ENCODE data around the gene RABGAP1L.

DNA sequence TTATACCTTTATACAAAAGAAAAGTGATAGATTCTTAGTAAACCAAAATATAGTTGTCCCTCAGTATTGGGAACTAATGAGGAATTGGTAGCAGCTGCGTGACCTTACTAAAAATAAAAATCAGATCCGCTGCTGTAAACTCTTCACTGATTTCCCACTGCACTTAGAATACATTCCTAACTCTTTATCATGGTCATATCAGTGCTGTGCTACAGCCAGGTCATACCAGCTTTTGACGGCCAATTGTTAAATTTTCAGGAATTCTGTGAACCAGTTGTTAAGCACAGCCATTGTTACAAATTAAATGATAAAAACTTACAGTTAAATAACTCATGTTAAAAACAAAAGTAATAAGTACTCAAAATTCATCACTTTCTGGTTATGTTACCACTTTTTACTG lies 533.8 kb downstream of the RABGAP1L start:
- TF ChIP-seq POLR2AphosphoS5 (IDR thresholded peaks at IDR 0.05; ENCODE audit: insufficient read depth, low read depth, low read length), result no peak
- TF ChIP-seq, protein P1, sequence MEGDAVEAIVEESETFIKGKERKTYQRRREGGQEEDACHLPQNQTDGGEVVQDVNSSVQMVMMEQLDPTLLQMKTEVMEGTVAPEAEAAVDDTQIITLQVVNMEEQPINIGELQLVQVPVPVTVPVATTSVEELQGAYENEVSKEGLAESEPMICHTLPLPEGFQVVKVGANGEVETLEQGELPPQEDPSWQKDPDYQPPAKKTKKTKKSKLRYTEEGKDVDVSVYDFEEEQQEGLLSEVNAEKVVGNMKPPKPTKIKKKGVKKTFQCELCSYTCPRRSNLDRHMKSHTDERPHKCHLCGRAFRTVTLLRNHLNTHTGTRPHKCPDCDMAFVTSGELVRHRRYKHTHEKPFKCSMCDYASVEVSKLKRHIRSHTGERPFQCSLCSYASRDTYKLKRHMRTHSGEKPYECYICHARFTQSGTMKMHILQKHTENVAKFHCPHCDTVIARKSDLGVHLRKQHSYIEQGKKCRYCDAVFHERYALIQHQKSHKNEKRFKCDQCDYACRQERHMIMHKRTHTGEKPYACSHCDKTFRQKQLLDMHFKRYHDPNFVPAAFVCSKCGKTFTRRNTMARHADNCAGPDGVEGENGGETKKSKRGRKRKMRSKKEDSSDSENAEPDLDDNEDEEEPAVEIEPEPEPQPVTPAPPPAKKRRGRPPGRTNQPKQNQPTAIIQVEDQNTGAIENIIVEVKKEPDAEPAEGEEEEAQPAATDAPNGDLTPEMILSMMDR (IDR thresholded peaks at IDR 0.05; ENCODE audit: extremely low read depth in 1 of 2, insufficient read depth in 1 of 2, low read depth in 1 of 2, low read length in 2 of 2), result no peak
- TF ChIP-seq POLR2A (IDR thresholded peaks at IDR 0.05; ENCODE audit: low read depth, low read length), result no peak
- TF ChIP-seq EZH2 (IDR thresholded peaks at IDR 0.05; ENCODE audit: borderline replicate concordance, low read depth, low read length, severe bottlenecking), result no peak
- TF ChIP-seq, protein P2, sequence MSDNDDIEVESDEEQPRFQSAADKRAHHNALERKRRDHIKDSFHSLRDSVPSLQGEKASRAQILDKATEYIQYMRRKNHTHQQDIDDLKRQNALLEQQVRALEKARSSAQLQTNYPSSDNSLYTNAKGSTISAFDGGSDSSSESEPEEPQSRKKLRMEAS (IDR thresholded peaks at IDR 0.05; ENCODE audit: insufficient read depth, insufficient read length), result no peak
- TF ChIP-seq MYC (IDR thresholded peaks at IDR 0.05; ENCODE audit: low read depth, low read length), result no peak
- no peak for TF ChIP-seq GATA2 (IDR thresholded peaks at IDR 0.05; ENCODE audit: insufficient read depth, insufficient read length, low read depth, low read length)
- TF ChIP-seq JUN (IDR thresholded peaks at IDR 0.05; ENCODE audit: borderline replicate concordance, insufficient read depth, insufficient read length, low read depth), result no peak

Measured in endothelial cell of umbilical vein (primary cell).